Eye (tissue), 1 donor: ENCODE results near the gene TTC4.

ENCODE experiments used
- DNase-seq: peaks from one replicate; pipeline ENCODE4 v3.0.0-alpha.2; 2015

The TTC4 gene

GRCh38 chr1:54787604-54788003 lies 71.9 kb downstream of the TTC4 start:
- DNase-seq: no peak

- DNase-seq: no peak
Measured at GRCh38 chr1:54788459-54788858, 72.8 kb downstream of the TTC4 start.

- DNase-seq: no peak
Measured at GRCh38 chr1:54791880-54792522, 76.3 kb downstream of the TTC4 start.
